Raji (cell line): ENCODE results near the gene TCEANC2.

Source experiments
- POLR2A ChIP-seq: IDR thresholded peaks from 2 replicates; pipeline ENCODE4 v1.6.1; 2011; ENCODE audit warnings: low read depth, low read length, control low read depth; ENCODE audit not compliant: insufficient read depth

The TCEANC2 gene

GRCh38 chr1:54099061-54099610 lies 45.7 kb downstream of the TCEANC2 start:
- TF ChIP-seq POLR2A: no peak

- TF ChIP-seq POLR2A: no peak
Observed at GRCh38 chr1:54100500-54100899, 47.1 kb downstream of the TCEANC2 start.

GRCh38 chr1:54103414-54103813 lies 50.0 kb downstream of the TCEANC2 start:
- TF ChIP-seq POLR2A: no peak

GRCh38 chr1:54105080-54105479 lies 51.7 kb downstream of the TCEANC2 start:
- no peak for TF ChIP-seq POLR2A

GRCh38 chr1:54105736-54106269 lies 52.4 kb downstream of the TCEANC2 start:
- TF ChIP-seq POLR2A: no peak

GRCh38 chr1:54107131-54107530 lies 53.7 kb downstream of the TCEANC2 start:
- no peak for TF ChIP-seq POLR2A

GRCh38 chr1:54108156-54108555 lies 54.7 kb downstream of the TCEANC2 start:
- TF ChIP-seq POLR2A: no peak

- no peak for TF ChIP-seq POLR2A
Observed at GRCh38 chr1:54109129-54110090, 56.0 kb downstream of the TCEANC2 start.

- TF ChIP-seq POLR2A: no peak
Observed at GRCh38 chr1:54110996-54111395, 57.6 kb downstream of the TCEANC2 start.

GRCh38 chr1:54111624-54112023 lies 58.2 kb downstream of the TCEANC2 start:
- TF ChIP-seq POLR2A: no peak

GRCh38 chr1:54112027-54112426 lies 58.6 kb downstream of the TCEANC2 start:
- TF ChIP-seq POLR2A: no peak

- no peak for TF ChIP-seq POLR2A
Observed at GRCh38 chr1:54112705-54113368, 59.4 kb downstream of the TCEANC2 start.

GRCh38 chr1:54114001-54114400 lies 60.6 kb downstream of the TCEANC2 start:
- TF ChIP-seq POLR2A: no peak

- no peak for TF ChIP-seq POLR2A
Observed at GRCh38 chr1:54114955-54115354, 61.5 kb downstream of the TCEANC2 start.

GRCh38 chr1:54115520-54115919 lies 62.1 kb downstream of the TCEANC2 start:
- TF ChIP-seq POLR2A: no peak
